HG03064 (cell line): Measurements from ENCODE around the gene FLT3LG.

ENCODE experiments used
- ATAC-seq: cut with Tn5 transposase; IDR thresholded peaks from one replicate; pipeline ENCODE4 v1.9.1; 2021; ENCODE audit warnings: low read depth; ENCODE audit not compliant: unreplicated experiment

Gene FLT3LG

GRCh38 chr19:49487277-49488045 lies 13.4 kb downstream of the FLT3LG start, which contains the start of gene RPL13A:
Gene RPL13A, plus strand, starts transcription at chr19:49487608. Its CDS starts 22 bp downstream, at chr19:49487630.
- peak; percentile 68 for ATAC-seq

GRCh38 chr19:49488046-49488862 lies 14.2 kb downstream of the FLT3LG start:
- ATAC-seq: no peak

- no peak for ATAC-seq
These were observed 15.0 kb downstream of the FLT3LG start for GRCh38 chr19:49488863-49489537.

- no peak for ATAC-seq
These were observed 15.7 kb downstream of the FLT3LG start for GRCh38 chr19:49489601-49490167.

- ATAC-seq: no peak
These were observed 16.4 kb downstream of the FLT3LG start for GRCh38 chr19:49490287-49491029.

- ATAC-seq: no peak
These were observed 17.2 kb downstream of the FLT3LG start for GRCh38 chr19:49491030-49491803.

GRCh38 chr19:49491804-49492572 lies 18.0 kb downstream of the FLT3LG start:
- no peak for ATAC-seq

GRCh38 chr19:49492573-49493405 lies 18.8 kb downstream of the FLT3LG start:
- no peak for ATAC-seq

- no peak for ATAC-seq
These were observed 22.6 kb downstream of the FLT3LG start for GRCh38 chr19:49496574-49497008.

GRCh38 chr19:49497047-49497788 lies 23.2 kb downstream of the FLT3LG start:
- ATAC-seq: no peak

- ATAC-seq: no peak
These were observed 23.7 kb downstream of the FLT3LG start for GRCh38 chr19:49497789-49498103.

- ATAC-seq: no peak
These were observed 24.5 kb downstream of the FLT3LG start for GRCh38 chr19:49498475-49498874.

- ATAC-seq: no peak
These were observed 25.1 kb downstream of the FLT3LG start for GRCh38 chr19:49499030-49499670.

GRCh38 chr19:49502866-49503581 lies 29.0 kb downstream of the FLT3LG start:
- no peak for ATAC-seq

- no peak for ATAC-seq
These were observed 29.6 kb downstream of the FLT3LG start for GRCh38 chr19:49503582-49503962.

- no peak for ATAC-seq
These were observed 32.6 kb downstream of the FLT3LG start for GRCh38 chr19:49506575-49507105.
